IMR-90 (cell line): ENCODE results near the gene SENP2. TPM values are rescaled to one million over a fixed set of nuclear protein-coding genes. Genes with fewer than 3 reads are reported as not detected.

Source experiments
- ATAC-seq: fragments of 200-7000 bp; cut with Tn5 transposase; 2 replicates; pipeline ENCODE4 v1.9.1; 2020; ENCODE audit warnings: low read depth, mild to moderate bottlenecking, moderate library complexity
- BruUV-seq: library from RNA; stranded (reverse); fragments of 400-500 nt; replicated peaks from 2 replicates; lab custom pipeline; 2021; lab: Mats Ljungman, UMichigan
- CTCF ChIA-PET: fragments of 300-600 bp; formaldehyde crosslinking; extraction: SDS; loops from one replicate; lab custom pipeline; 2021; ENCODE audit warnings: antibody characterized with exemption; lab: Yijun Ruan, JAX
- POLR2A ChIA-PET: fragments of 300-600 bp; sonication (Branson Sonifier 250); formaldehyde crosslinking; loops from one replicate; lab custom pipeline; 2022; ENCODE audit warnings: antibody characterized with exemption; ENCODE audit not compliant: unreplicated experiment; lab: Charles Lee
- DNase-seq: peaks from one replicate; pipeline ENCODE4 v3.0.0; 2013
- H2AFZ ChIP-seq: replicated peaks from 2 replicates; pipeline ENCODE3; 2013; ENCODE audit warnings: low read length, mild to moderate bottlenecking; ENCODE audit not compliant: poor library complexity
- H2AK5ac ChIP-seq: 2 replicates; pipeline ENCODE4 v1.6.1; 2013; ENCODE audit warnings: low read depth, low read length, inconsistent platforms
- H2AK9ac ChIP-seq: replicated peaks from 2 replicates; pipeline ENCODE3; 2013; ENCODE audit warnings: mild to moderate bottlenecking, low read depth, low read length, moderate library complexity; ENCODE audit not compliant: poor library complexity
- H2BK120ac ChIP-seq: 2 replicates; pipeline ENCODE4 v1.6.1; 2013; ENCODE audit warnings: low read depth, low read length, inconsistent platforms
- H2BK15ac ChIP-seq: 3 replicates; pipeline ENCODE4 v1.6.1; 2013; ENCODE audit warnings: low read depth, low read length, inconsistent platforms
- H2BK20ac ChIP-seq: 2 replicates; pipeline ENCODE4 v1.6.1; 2013; ENCODE audit warnings: low read depth, mild to moderate bottlenecking, inconsistent platforms, low read length, moderate library complexity
- H2BK5ac ChIP-seq: 2 replicates; pipeline ENCODE4 v1.6.1; 2013; ENCODE audit warnings: mild to moderate bottlenecking, low read depth, low read length, inconsistent platforms; ENCODE audit not compliant: poor library complexity, severe bottlenecking
- H3K14ac ChIP-seq: replicated peaks from 2 replicates; pipeline ENCODE4 v1.6.1; 2013; ENCODE audit warnings: low read depth, low read length, inconsistent platforms
- H3K18ac ChIP-seq: 2 replicates; pipeline ENCODE4 v1.6.1; 2013; ENCODE audit warnings: low read depth, low read length, control low read depth
- H3K23ac ChIP-seq: 2 replicates; pipeline ENCODE4 v1.6.1; 2013; ENCODE audit warnings: low read depth, low read length, inconsistent platforms
- H3K27ac ChIP-seq: 2 replicates; pipeline ENCODE4 v1.5.1; 2013; ENCODE audit warnings: mild to moderate bottlenecking, control low read depth, low read length; ENCODE audit not compliant: insufficient read depth
- H3K27me3 ChIP-seq: 2 replicates; pipeline ENCODE4 v1.6.1; 2013; ENCODE audit warnings: low read length; ENCODE audit not compliant: control insufficient read depth, insufficient read depth
- H3K36me3 ChIP-seq: 2 replicates; pipeline ENCODE4 v1.6.1; 2013; ENCODE audit warnings: low read length, mixed read lengths; ENCODE audit not compliant: control insufficient read depth, insufficient read depth
- H3K4ac ChIP-seq: 2 replicates; pipeline ENCODE4 v1.6.1; 2013; ENCODE audit warnings: low read depth, low read length, inconsistent platforms
- H3K4me1 ChIP-seq: 2 replicates; pipeline ENCODE4 v1.6.1; 2013; ENCODE audit warnings: low read length, mixed read lengths; ENCODE audit not compliant: control insufficient read depth, insufficient read depth
- H3K4me2 ChIP-seq: 2 replicates; pipeline ENCODE4 v1.6.1; 2013; ENCODE audit warnings: low read depth, mild to moderate bottlenecking, control low read depth, low read length, moderate library complexity
- H3K4me3 ChIP-seq: 2 replicates; pipeline ENCODE4 v1.5.1; 2013; ENCODE audit warnings: low read depth, mild to moderate bottlenecking, control low read depth, low read length, moderate library complexity; ENCODE audit not compliant: insufficient read depth
- H3K56ac ChIP-seq: 2 replicates; pipeline ENCODE4 v1.6.1; 2013; ENCODE audit warnings: low read length, inconsistent platforms; ENCODE audit not compliant: insufficient read depth; ENCODE audit errors: extremely low read depth
- H3K79me1 ChIP-seq, 2 experiments: 2 replicates each; pipeline ENCODE4 v1.6.1; 2013; ENCODE audit warnings: low read length in 2 of 2, inconsistent platforms in 1 of 2, low read depth in 1 of 2
- H3K9ac ChIP-seq: 2 replicates; pipeline ENCODE4 v1.6.1; 2013; ENCODE audit warnings: low read depth, low read length, control low read depth
- H3K9me1 ChIP-seq: 2 replicates; pipeline ENCODE4 v1.6.1; 2013; ENCODE audit warnings: low read length, inconsistent platforms; ENCODE audit not compliant: insufficient read depth
- H3K9me3 ChIP-seq: 2 replicates; pipeline ENCODE4 v1.6.1; 2013; ENCODE audit warnings: low read length; ENCODE audit not compliant: control insufficient read depth, insufficient read depth
- H4K20me1 ChIP-seq: 2 replicates; pipeline ENCODE4 v1.6.1; 2013; ENCODE audit warnings: low read length, inconsistent platforms; ENCODE audit not compliant: insufficient read depth
- H4K5ac ChIP-seq: 2 replicates; pipeline ENCODE4 v1.6.1; 2013; ENCODE audit warnings: mild to moderate bottlenecking, low read depth, low read length, control low read depth
- H4K8ac ChIP-seq, 2 experiments: 2 replicates each; pipeline ENCODE4 v1.6.1; 2013; ENCODE audit warnings: low read depth in 2 of 2, low read length in 2 of 2, control low read depth in 1 of 2, inconsistent platforms in 1 of 2
- H4K91ac ChIP-seq: 2 replicates; pipeline ENCODE4 v1.6.1; 2013; ENCODE audit warnings: low read depth, low read length, inconsistent platforms; ENCODE audit not compliant: insufficient read depth
- CHD1 ChIP-seq: IDR thresholded peaks from 2 replicates; pipeline ENCODE4 v1.6.1; 2012; ENCODE audit warnings: low read depth, low read length, improper control_type of control experiment
- MXI1 ChIP-seq: IDR thresholded peaks from 2 replicates; pipeline ENCODE4 v1.6.1; 2012; ENCODE audit warnings: low read depth, mild to moderate bottlenecking, low read length, moderate library complexity, borderline replicate concordance
- NFE2L2 ChIP-seq: fragments of 150-350 bp; IDR thresholded peaks from 2 replicates; pipeline ENCODE4 v1.6.1; 2016; ENCODE audit warnings: low read depth, mild to moderate bottlenecking, low read length
- RAD21 ChIP-seq: IDR thresholded peaks from 2 replicates; pipeline ENCODE4 v1.6.1; 2012; ENCODE audit warnings: low read length, improper control_type of control experiment
- RCOR1 ChIP-seq: IDR thresholded peaks from 2 replicates; pipeline ENCODE4 v1.6.1; 2012; ENCODE audit warnings: mild to moderate bottlenecking, low read length, improper control_type of control experiment; ENCODE audit not compliant: insufficient replicate concordance
- WGBS, 2 experiments: methylation state at CpG; one replicate each; pipeline versions ENCODE4 v1.1.5 to v1.1.7; 2013; ENCODE audit warnings: missing lambda C conversion rate in 2 of 2; ENCODE audit not compliant: insufficient read length in 1 of 2; ENCODE audit errors: extremely low coverage in 2 of 2; 5-methylcytosine and 5-hydroxymethylcytosine counted together
- dilution Hi-C: fragments of 300-500 bp; cut with HindIII; formaldehyde crosslinking; loops from one replicate; pipeline ENCODE4 v1.14.3; 2018; ENCODE audit warnings: low sequenced_read_pairs; ENCODE audit not compliant: unreplicated experiment
- in situ Hi-C: fragments of 300-500 bp; cut with MboI; formaldehyde crosslinking; loops from 3 replicates; pipeline ENCODE4 v1.14.3; 2019; ENCODE audit warnings: low sequenced_read_pairs, inconsistent platforms, mixed read lengths
- intact Hi-C: fragments of 100-400 bp; cut with micrococcal nuclease; formaldehyde crosslinking; loops from 2 replicates; pipeline ENCODE4 v1.10.0; 2022
- polyA plus RNA-seq, 3 experiments: library from polyadenylated mRNA; depleted of rRNA; stranded (reverse); fragments of >200 nt; gene quantifications; 2 replicates each; pipeline ENCODE4 v1.2.3, GENCODE V29; 2012; ENCODE audit warnings: low replicate concordance in 1 of 3
- total RNA-seq: library from RNA; depleted of rRNA; stranded (reverse); fragments of >200 nt; gene quantifications from 2 replicates; pipeline ENCODE4 v1.2.3, GENCODE V29; 2012

SENP2 gene
- total and polyA plus RNA-seq, 2 of the 4 experiments (the other 2 are of a cell fraction): 9.4 to 15.2 TPM

- peaks cover 60% of the 10 kb centered on the region for H4K20me1 ChIP-seq
Measured at GRCh38 chr3:185653949-185654757, 68.1 kb downstream of the SENP2 start.

More at GRCh38 chr3:185653949-185654757, 68.1 kb downstream of the SENP2 start:
- Histone ChIP-seq H4K8ac (no peak overlapping the region), H3K9ac (no peak overlapping the region), H3K23ac (no peak overlapping the region), H4K91ac (no peak overlapping the region), H3K4me1 (peaks cover 24% of the 10 kb centered on the region), H3K9me3 (no peaks in the 10 kb centered on the region), H3K4ac (no peak overlapping the region), H3K27me3 (no peaks in the 10 kb centered on the region), H3K18ac (no peak overlapping the region), H3K14ac (no peak overlapping the region), H2BK5ac (no peak overlapping the region), H3K27ac (no peak overlapping the region), H2BK120ac (no peak overlapping the region), H3K4me2 (no peak overlapping the region), H3K4me3 (no peak overlapping the region), H2AFZ (no peak overlapping the region), H3K79me1 (peaks cover 32 to 69% of the 10 kb centered on the region in 2 experiments), H2AK9ac (no peak overlapping the region), H3K56ac (no peak overlapping the region), H4K5ac (no peak overlapping the region), H3K36me3 (peaks cover 63% of the 10 kb centered on the region), H3K9me1 (peaks cover 35% of the 10 kb centered on the region), H2BK20ac (no peak overlapping the region), H2AK5ac (no peak overlapping the region), H2BK15ac (no peak overlapping the region)
- in situ Hi-C loops: loop anchor here (25.0 kb wide), 2 partner anchors 258 to 608 kb away; no protein-coding TSS in a partner anchor
- WGBS, 2 experiments: 100% methylated on average over 5 of the region's 12 CpGs; no CpG with 5 or more reads in 1 of the 2 experiments
- BruUV-seq: no TSS peak
- DNase-seq: no peak
- ChIA-PET CTCF (no interaction called here), POLR2A (interaction anchor here (0.5 kb wide), 1 partner anchor 203 kb away, joined by 4 read pairs; no protein-coding TSS in a partner anchor)
- ATAC-seq: no peak
- dilution Hi-C loops: no loop called here
- intact Hi-C loops: no loop called here
- TF ChIP-seq NFE2L2: no peak
- TF ChIP-seq CHD1: no peak
- no peak for TF ChIP-seq RCOR1
- TF ChIP-seq MXI1: no peak
- no peak for TF ChIP-seq RAD21
